ENCODE data around the gene ATP1A1.
A peak's percentile ranks its signal among the peaks of the same experiment; 100 is the strongest.

Gene ATP1A1

GRCh38 chr1:116418091-116418830 lies 45.2 kb downstream of the ATP1A1 start:
- H3K27ac ChIP-seq (ENCODE audit: low read depth, low read length, poor library complexity, severe bottlenecking) = peak overlapping the region; percentile 15
- no peaks in the 10 kb centered on the region for H3K9me2 ChIP-seq (ENCODE audit: low read depth, low read length)
- peaks cover 20% of the 10 kb centered on the region for H3K4me1 ChIP-seq (ENCODE audit: insufficient read depth, low read length, severe bottlenecking)
- H3K4me3 ChIP-seq (ENCODE audit: low read depth, low read length, poor library complexity, severe bottlenecking) = peak overlapping the region; percentile 70
- H3K36me3 ChIP-seq (ENCODE audit: insufficient read depth, low read length) = no peaks in the 10 kb centered on the region
- no peaks in the 10 kb centered on the region for H3K27me3 ChIP-seq (ENCODE audit: insufficient read depth, low read length)
- TF ChIP-seq CTCF (IDR thresholded peaks at IDR 0.05; ENCODE audit: low read length) (no peak), EZH2 (IDR thresholded peaks at IDR 0.05; ENCODE audit: borderline replicate concordance, low read length) (no peak)
- H3K79me2 ChIP-seq (ENCODE audit: insufficient read depth, low read length) = no peaks in the 10 kb centered on the region
- H3K4me2 ChIP-seq (ENCODE audit: low read length) = peak overlapping the region; percentile 64
- H4K20me1 ChIP-seq (ENCODE audit: insufficient read depth, low read length) = no peaks in the 10 kb centered on the region
- peak overlapping the region; percentile 95 for H2AFZ ChIP-seq (ENCODE audit: low read length)
- H3F3A ChIP-seq (ENCODE audit: insufficient read depth, low read length) = no peaks in the 10 kb centered on the region
- peak overlapping the region; percentile 76 for H3K9ac ChIP-seq (ENCODE audit: low read length)
- H3K9me3 ChIP-seq (ENCODE audit: low read length) = no peaks in the 10 kb centered on the region

GRCh38 chr1:116420417-116421200 lies 47.6 kb downstream of the ATP1A1 start:
- H2AFZ ChIP-seq (ENCODE audit: low read length) = no peak overlapping the region

GRCh38 chr1:116424438-116424837 lies 51.4 kb downstream of the ATP1A1 start:
- no peak overlapping the region for H2AFZ ChIP-seq (ENCODE audit: low read length)

More at GRCh38 chr1:116420417-116421200, 47.6 kb downstream of the ATP1A1 start:
- Histone ChIP-seq H3K36me3 (ENCODE audit: insufficient read depth, low read length) (no peaks in the 10 kb centered on the region), H3K4me3 (ENCODE audit: low read depth, low read length, poor library complexity, severe bottlenecking) (no peak overlapping the region), H3K27ac (ENCODE audit: low read depth, low read length, poor library complexity, severe bottlenecking) (no peak overlapping the region), H3K27me3 (ENCODE audit: insufficient read depth, low read length) (no peaks in the 10 kb centered on the region), H3K9me3 (ENCODE audit: low read length) (no peaks in the 10 kb centered on the region), H3F3A (ENCODE audit: insufficient read depth, low read length) (no peaks in the 10 kb centered on the region), H3K9ac (ENCODE audit: low read length) (no peak overlapping the region), H3K79me2 (ENCODE audit: insufficient read depth, low read length) (no peaks in the 10 kb centered on the region), H3K9me2 (ENCODE audit: low read depth, low read length) (no peaks in the 10 kb centered on the region), H4K20me1 (ENCODE audit: insufficient read depth, low read length) (no peaks in the 10 kb centered on the region), H3K4me1 (ENCODE audit: insufficient read depth, low read length, severe bottlenecking) (peaks cover 20% of the 10 kb centered on the region), H3K4me2 (ENCODE audit: low read length) (no peak overlapping the region)
- TF ChIP-seq CTCF (IDR thresholded peaks at IDR 0.05; ENCODE audit: low read length) = no peak
- no peak for TF ChIP-seq EZH2 (IDR thresholded peaks at IDR 0.05; ENCODE audit: borderline replicate concordance, low read length)

More at GRCh38 chr1:116424438-116424837, 51.4 kb downstream of the ATP1A1 start:
- Histone ChIP-seq H3F3A (ENCODE audit: insufficient read depth, low read length) (no peaks in the 10 kb centered on the region), H3K9me2 (ENCODE audit: low read depth, low read length) (no peaks in the 10 kb centered on the region), H3K4me3 (ENCODE audit: low read depth, low read length, poor library complexity, severe bottlenecking) (no peak overlapping the region), H3K79me2 (ENCODE audit: insufficient read depth, low read length) (no peaks in the 10 kb centered on the region), H3K9ac (ENCODE audit: low read length) (no peak overlapping the region), H3K9me3 (ENCODE audit: low read length) (no peaks in the 10 kb centered on the region), H3K36me3 (ENCODE audit: insufficient read depth, low read length) (no peaks in the 10 kb centered on the region), H3K4me1 (ENCODE audit: insufficient read depth, low read length, severe bottlenecking) (peaks cover under 1% of the 10 kb centered on the region), H3K4me2 (ENCODE audit: low read length) (no peak overlapping the region), H4K20me1 (ENCODE audit: insufficient read depth, low read length) (no peaks in the 10 kb centered on the region), H3K27me3 (ENCODE audit: insufficient read depth, low read length) (no peaks in the 10 kb centered on the region), H3K27ac (ENCODE audit: low read depth, low read length, poor library complexity, severe bottlenecking) (no peak overlapping the region)
- TF ChIP-seq EZH2 (IDR thresholded peaks at IDR 0.05; ENCODE audit: borderline replicate concordance, low read length) = no peak
- TF ChIP-seq CTCF (IDR thresholded peaks at IDR 0.05; ENCODE audit: low read length) = no peak
